ENCODE data around the gene HDHD3. TPM values are rescaled to one million over a fixed set of nuclear protein-coding genes. Genes with fewer than 3 reads are reported as not detected.

HDHD3 gene
- polyA plus RNA-seq = 14.7 to 27.9 TPM (median 16.5 TPM) in 3 replicates
- polyA plus RNA-seq (2011; ENCODE audit: low read depth) = 6.4 TPM
- 10.2 and 15.2 TPM in 2 replicates for polyA plus RNA-seq (2011; cell fraction: cytosol; rRNA removed)
- polyA plus RNA-seq (2011; cell fraction: nucleus; rRNA removed) = 29.1 and 33.1 TPM in 2 replicates
- polyA plus RNA-seq (2012; ENCODE audit: low replicate concordance) = 11.4 and 17.5 TPM in 2 replicates
- 9.8 to 17.6 TPM (median 16.6 TPM) in 3 replicates for polyA minus RNA-seq
- 14.8 TPM for polyA minus RNA-seq (2011; cell fraction: cytosol; rRNA and poly(A)+ RNA removed)
- polyA minus RNA-seq (2011; cell fraction: nucleus; rRNA and poly(A)+ RNA removed) = 10.6 and 16.1 TPM in 2 replicates

- Histone ChIP-seq H3K4me1 (ENCODE audit: control insufficient read depth, extremely low read depth, insufficient read depth, low read length) (peaks cover 16% of the 10 kb centered on the region), H3K27ac (ENCODE audit: control insufficient read depth, insufficient read depth, low read length) (peak within 1 kb of the TSS; percentile 73), H3K79me2 (ENCODE audit: control insufficient read depth, insufficient read depth, low read length) (peaks cover 7% of the 10 kb centered on the region), H3K9ac (ENCODE audit: control insufficient read depth, extremely low read depth, insufficient read depth, low read length) (peak within 1 kb of the TSS; percentile 85), H3K9me3 (ENCODE audit: control insufficient read depth, low read depth, low read length) (no peaks in the 10 kb centered on the region), H3K36me3 (ENCODE audit: control insufficient read depth in 2 of 2, extremely low read depth in 1 of 2, insufficient read depth in 2 of 2, low read length in 2 of 2) (peaks cover 14% of the 10 kb centered on the region in 2 experiments), H2AFZ (ENCODE audit: control insufficient read depth, low read length) (peak within 1 kb of the TSS; percentile 98), H3K4me2 (ENCODE audit: control insufficient read depth, extremely low read depth, insufficient read depth, low read depth, low read length) (peak within 1 kb of the TSS; percentile 77), H3K27me3 (ENCODE audit: control insufficient read depth, extremely low read depth, insufficient read depth, low read length) (no peaks in the 10 kb centered on the region), H3K4me3 (ENCODE audit: control insufficient read depth in 2 of 3, extremely low read depth in 1 of 3, insufficient read depth in 2 of 3, low read depth in 1 of 3, low read length in 3 of 3) (peak within 1 kb of the TSS; percentile 82 to 83 (median 83)), H4K20me1 (ENCODE audit: control insufficient read depth, extremely low read depth, insufficient read depth, low read length) (no peaks in the 10 kb centered on the region), H3K9me1 (ENCODE audit: control insufficient read depth, extremely low read depth, insufficient read depth, low read length) (peaks cover 3% of the 10 kb centered on the region)
- FAIRE-seq = no peak
- DNase-seq (ENCODE audit: low read depth, low spot score) = no peak
- dilution Hi-C loops (cut with MboI; ENCODE audit: extremely low pct_ligation_motif_present, low sequenced_read_pairs) = no loop called here
- TF ChIP-seq EZH2 (IDR thresholded peaks at IDR 0.05; ENCODE audit: low read length) (no peak), CTCF (optimal IDR thresholded peaks at IDR 0.05 in 1 of 3, IDR thresholded peaks at IDR 0.05 in 1 of 3, conservative IDR thresholded peaks at IDR 0.05 in 1 of 3; ENCODE audit: extremely low read depth in 1 of 3, insufficient read depth in 2 of 3, low read length in 3 of 3) (no peak)
Observed at GRCh38 chr9:113376634-113377567, at the start of gene HDHD3. HDHD3 (minus strand) TSS chr9:113376986; CDS start chr9:113374354, 2,632 bp downstream.

- Histone ChIP-seq H3K4me2 (ENCODE audit: control insufficient read depth, extremely low read depth, insufficient read depth, low read depth, low read length) (no peak overlapping the region), H3K4me3 (ENCODE audit: control insufficient read depth in 2 of 3, extremely low read depth in 1 of 3, insufficient read depth in 2 of 3, low read depth in 1 of 3, low read length in 3 of 3) (no peak overlapping the region), H3K79me2 (ENCODE audit: control insufficient read depth, insufficient read depth, low read length) (no peaks in the 10 kb centered on the region), H3K9ac (ENCODE audit: control insufficient read depth, extremely low read depth, insufficient read depth, low read length) (no peak overlapping the region), H4K20me1 (ENCODE audit: control insufficient read depth, extremely low read depth, insufficient read depth, low read length) (no peaks in the 10 kb centered on the region), H3K36me3 (ENCODE audit: control insufficient read depth in 2 of 2, extremely low read depth in 1 of 2, insufficient read depth in 2 of 2, low read length in 2 of 2) (no peaks in the 10 kb centered on the region), H3K27me3 (ENCODE audit: control insufficient read depth, extremely low read depth, insufficient read depth, low read length) (no peaks in the 10 kb centered on the region), H3K9me1 (ENCODE audit: control insufficient read depth, extremely low read depth, insufficient read depth, low read length) (no peaks in the 10 kb centered on the region), H2AFZ (ENCODE audit: control insufficient read depth, low read length) (no peak overlapping the region), H3K9me3 (ENCODE audit: control insufficient read depth, low read depth, low read length) (no peaks in the 10 kb centered on the region), H3K4me1 (ENCODE audit: control insufficient read depth, extremely low read depth, insufficient read depth, low read length) (no peaks in the 10 kb centered on the region), H3K27ac (ENCODE audit: control insufficient read depth, insufficient read depth, low read length) (no peak overlapping the region)
- dilution Hi-C loops (cut with MboI; ENCODE audit: extremely low pct_ligation_motif_present, low sequenced_read_pairs) = loop anchor here (10.0 kb wide), 1 partner anchor 230 kb away; no protein-coding TSS in a partner anchor
- no peak for TF ChIP-seq CTCF (optimal IDR thresholded peaks at IDR 0.05 in 1 of 3, IDR thresholded peaks at IDR 0.05 in 1 of 3, conservative IDR thresholded peaks at IDR 0.05 in 1 of 3; ENCODE audit: extremely low read depth in 1 of 3, insufficient read depth in 2 of 3, low read length in 3 of 3)
- no peak for TF ChIP-seq EZH2 (IDR thresholded peaks at IDR 0.05; ENCODE audit: low read length)
- FAIRE-seq (no peak), DNase-seq (ENCODE audit: low read depth, low spot score) (no peak)
Observed at GRCh38 chr9:113425072-113425471, 48.3 kb upstream of the HDHD3 start.
